Mesothelial cell of epicardium (in vitro differentiated cells): ENCODE measurements around the gene CEP295NL. TPM values are rescaled to one million over a fixed set of nuclear protein-coding genes. Genes with fewer than 3 reads are reported as not detected.

ENCODE experiments used
- DNase-seq, 2 experiments: peaks; one replicate each; pipeline ENCODE4 v3.0.0; 2021; ENCODE audit warnings: low spot score in 2 of 2; ENCODE audit not compliant: unreplicated experiment in 2 of 2
- H3K27ac Mint-ChIP-seq: 2 replicates; pipeline ENCODE4 v1.8.0; 2021; ENCODE audit warnings: mixed read lengths
- H3K27me3 Mint-ChIP-seq: 2 replicates; pipeline ENCODE4 v1.8.0; 2021; ENCODE audit warnings: low read depth, mixed read lengths
- H3K36me3 Mint-ChIP-seq: 2 replicates; pipeline ENCODE4 v1.8.0; 2021; ENCODE audit warnings: mixed read lengths
- H3K4me1 Mint-ChIP-seq: 2 replicates; pipeline ENCODE4 v1.8.0; 2021; ENCODE audit warnings: mixed read lengths
- H3K4me3 Mint-ChIP-seq: 2 replicates; pipeline ENCODE4 v1.8.0; 2021; ENCODE audit warnings: mild to moderate bottlenecking, moderate library complexity, mixed read lengths
- H3K9me3 Mint-ChIP-seq: 2 replicates; pipeline ENCODE4 v1.8.0; 2021; ENCODE audit warnings: mixed read lengths
- CTCF ChIP-seq: fragments of 200-600 bp; sonication (generic); IDR thresholded peaks from one replicate; pipeline ENCODE4 v1.5.0; 2021; ENCODE audit warnings: antibody characterized with exemption; ENCODE audit not compliant: unreplicated experiment
- total RNA-seq: library from RNA; stranded (reverse); gene quantifications from 3 replicates; pipeline ENCODE4 v1.2.1, GENCODE V29; 2021

The CEP295NL gene
- total RNA-seq, 1 donor from 2014 or later: 4.2 TPM

- H3K9me3 Mint-ChIP-seq: no peaks in the 10 kb centered on the region
- peaks cover 17% of the 10 kb centered on the region for H3K4me1 Mint-ChIP-seq
- no peaks in the 10 kb centered on the region for H3K27me3 Mint-ChIP-seq
- DNase-seq: no peak
- no peak overlapping the region for H3K4me3 Mint-ChIP-seq
- no peak for TF ChIP-seq CTCF
- peaks cover 8% of the 10 kb centered on the region for H3K36me3 Mint-ChIP-seq
- peak overlapping the region; percentile 81 for H3K27ac Mint-ChIP-seq
Observed at GRCh38 chr17:78898947-78899346, 4.1 kb downstream of the CEP295NL start.

GRCh38 chr17:78898075-78898836, 4.7 kb downstream of the CEP295NL start:
- H3K4me1 Mint-ChIP-seq: peaks cover 12% of the 10 kb centered on the region
- no peak for DNase-seq
- no peaks in the 10 kb centered on the region for H3K27me3 Mint-ChIP-seq
- no peaks in the 10 kb centered on the region for H3K9me3 Mint-ChIP-seq
- H3K36me3 Mint-ChIP-seq: peaks cover 8% of the 10 kb centered on the region
- no peak for TF ChIP-seq CTCF
- no peak overlapping the region for H3K27ac Mint-ChIP-seq
- no peak overlapping the region for H3K4me3 Mint-ChIP-seq

GRCh38 chr17:78897664-78898047, 5.3 kb downstream of the CEP295NL start:
- peaks cover 8% of the 10 kb centered on the region for H3K36me3 Mint-ChIP-seq
- H3K27me3 Mint-ChIP-seq: no peaks in the 10 kb centered on the region
- TF ChIP-seq CTCF: no peak
- peaks cover 12% of the 10 kb centered on the region for H3K4me1 Mint-ChIP-seq
- H3K27ac Mint-ChIP-seq: no peak overlapping the region
- H3K4me3 Mint-ChIP-seq: no peak overlapping the region
- H3K9me3 Mint-ChIP-seq: no peaks in the 10 kb centered on the region
- no peak for DNase-seq

- Mint-ChIP-seq H3K4me1 (peaks cover 12% of the 10 kb centered on the region), H3K4me3 (no peak overlapping the region), H3K36me3 (peaks cover 8% of the 10 kb centered on the region), H3K27me3 (no peaks in the 10 kb centered on the region), H3K27ac (no peak overlapping the region), H3K9me3 (no peaks in the 10 kb centered on the region)
- TF ChIP-seq CTCF: no peak
- no peak for DNase-seq
Observed at GRCh38 chr17:78896834-78897663, 6.0 kb downstream of the CEP295NL start.

GRCh38 chr17:78896091-78896833, 6.7 kb downstream of the CEP295NL start:
- no peak overlapping the region for H3K4me3 Mint-ChIP-seq
- no peaks in the 10 kb centered on the region for H3K9me3 Mint-ChIP-seq
- peaks cover 5% of the 10 kb centered on the region for H3K36me3 Mint-ChIP-seq
- H3K27ac Mint-ChIP-seq: no peak overlapping the region
- H3K27me3 Mint-ChIP-seq: no peaks in the 10 kb centered on the region
- peaks cover 12% of the 10 kb centered on the region for H3K4me1 Mint-ChIP-seq
- TF ChIP-seq CTCF: no peak
- no peak for DNase-seq
